HCT116 (cell line): ENCODE measurements around the gene ERAL1. TPM values are rescaled to one million over a fixed set of nuclear protein-coding genes. Genes with fewer than 3 reads are reported as not detected.

Experiments used
- ATAC-seq: fragments of 200-7000 bp; cut with Tn5 transposase; 2 replicates; pipeline ENCODE4 v1.9.1; 2020; ENCODE audit warnings: mild to moderate bottlenecking, moderate library complexity
- BruUV-seq: library from RNA; stranded (reverse); fragments of 400-500 nt; replicated peaks from 2 replicates; lab custom pipeline; 2021; lab: Mats Ljungman, UMichigan
- CTCF ChIA-PET: fragments of 300-600 bp; sonication (Branson Sonifier 250); formaldehyde crosslinking; loops from one replicate; lab custom pipeline; 2021; ENCODE audit warnings: antibody characterized with exemption; lab: Charles Lee
- POLR2A ChIA-PET: fragments of 300-600, 350-600 bp; sonication (Branson Sonifier 250); formaldehyde crosslinking; loops from one replicate; lab custom pipeline; 2021; ENCODE audit warnings: antibody characterized with exemption; lab: Charles Lee
- RAD21 ChIA-PET, 2 experiments: fragments of 300-600 bp; sonication (Branson Sonifier 250); formaldehyde crosslinking; loops; one replicate each; lab custom pipeline; 2023; ENCODE audit warnings: low total read pairs in 2 of 2; ENCODE audit not compliant: uncharacterized antibody in 2 of 2, unreplicated experiment in 2 of 2, low non-redundant PET in 1 of 2; lab: Charles Lee
- DNase-seq: peaks from one replicate; pipeline ENCODE4 v3.0.0-alpha.2; 2010; ENCODE audit warnings: low read depth, low spot score
- H2AFZ ChIP-seq: fragments of 200-600 bp; shearing (Covaris generic), sonication (generic); 2 replicates; pipeline ENCODE4 v1.6.1; 2017; ENCODE audit warnings: low read depth, mixed run types, mixed read lengths, antibody characterized with exemption, low read length; ENCODE audit not compliant: poor library complexity, severe bottlenecking
- H3K27ac ChIP-seq: 2 replicates; pipeline ENCODE4 v1.5.1; 2012; ENCODE audit warnings: low read depth, low read length
- H3K27me3 ChIP-seq: fragments of 200-600 bp; sonication (generic); 2 replicates; pipeline ENCODE4 v1.6.1; 2016; ENCODE audit warnings: mixed run types, low read length, mixed read lengths; ENCODE audit not compliant: insufficient read depth
- H3K36me3 ChIP-seq, 2 experiments: fragments of 200-500 bp in 1 of 2; fragments of 200-600 bp in 1 of 2; sonication (Bioruptor generic) in 1 of 2; sonication (generic) in 1 of 2; 2 replicates each; pipeline versions ENCODE4 v1.5.1 to v1.6.1; 2014 to 2016; ENCODE audit warnings: low read length in 2 of 2, inconsistent platforms in 1 of 2, mixed read lengths in 1 of 2, mixed run types in 1 of 2; ENCODE audit not compliant: insufficient read depth in 2 of 2, control insufficient read depth in 1 of 2
- H3K4me1 ChIP-seq, 2 experiments: fragments of 200-600 bp in 1 of 2; sonication (generic) in 1 of 2; 2 replicates each; pipeline versions ENCODE4 v1.5.1 to v1.6.1; 2012 to 2017; ENCODE audit warnings: low read length in 2 of 2, inconsistent platforms in 1 of 2, mild to moderate bottlenecking in 1 of 2, mixed read lengths in 1 of 2, mixed run types in 1 of 2, moderate library complexity in 1 of 2; ENCODE audit not compliant: insufficient read depth in 2 of 2, control insufficient read depth in 1 of 2
- H3K4me2 ChIP-seq: fragments of 200-600 bp; sonication (generic); 2 replicates; pipeline ENCODE4 v1.6.1; 2017; ENCODE audit warnings: mixed run types, low read length, mixed read lengths
- H3K4me3 ChIP-seq, 2 experiments: fragments of 200-600 bp in 1 of 2; sonication (generic) in 1 of 2; replicated peaks in 1 of 2; 2 replicates each; pipeline ENCODE4 v1.5.1; 2011 to 2016; ENCODE audit warnings: low read length in 2 of 2, control low read depth in 1 of 2, low read depth in 1 of 2, mild to moderate bottlenecking in 1 of 2, mixed read lengths in 1 of 2, mixed run types in 1 of 2
- H3K79me2 ChIP-seq: fragments of 200-600 bp; sonication (generic); 2 replicates; pipeline ENCODE4 v1.6.1; 2017; ENCODE audit warnings: mild to moderate bottlenecking, mixed run types, low read length, moderate library complexity, mixed read lengths; ENCODE audit not compliant: insufficient read depth
- H3K9ac ChIP-seq: fragments of 200-600 bp; sonication (generic); 2 replicates; pipeline ENCODE4 v1.6.1; 2016; ENCODE audit warnings: low read length, mixed read lengths
- H3K9me2 ChIP-seq: fragments of 200-600 bp; sonication (generic), shearing (Covaris generic); 2 replicates; pipeline ENCODE4 v1.6.1; 2017; ENCODE audit warnings: mixed run types, mild to moderate bottlenecking, moderate library complexity; ENCODE audit not compliant: insufficient read depth
- H3K9me3 ChIP-seq, 2 experiments: fragments of 200-500 bp in 1 of 2; fragments of 200-600 bp in 1 of 2; sonication (Bioruptor generic) in 1 of 2; sonication (generic) in 1 of 2; 2 replicates each; pipeline ENCODE4 v1.6.1; 2014 to 2017; ENCODE audit warnings: low read length in 2 of 2, mixed read lengths in 2 of 2, inconsistent platforms in 1 of 2, low read depth in 1 of 2, mild to moderate bottlenecking in 1 of 2, mixed run types in 1 of 2, moderate library complexity in 1 of 2; ENCODE audit not compliant: control insufficient read depth in 1 of 2, insufficient read depth in 1 of 2
- H4K20me1 ChIP-seq: fragments of 200-600 bp; sonication (generic), shearing (Covaris generic); 2 replicates; pipeline ENCODE4 v1.6.1; 2017; ENCODE audit warnings: mixed run types, mild to moderate bottlenecking, moderate library complexity; ENCODE audit not compliant: insufficient read depth
- CBX3 ChIP-seq: IDR thresholded peaks from 2 replicates; pipeline ENCODE4 v1.6.1; 2012; ENCODE audit warnings: low read depth
- SIN3A ChIP-seq: IDR thresholded peaks from 2 replicates; pipeline ENCODE4 v1.6.1; 2012; ENCODE audit warnings: low read depth
- YY1 ChIP-seq: IDR thresholded peaks from 2 replicates; pipeline ENCODE4 v1.6.1; 2011; ENCODE audit warnings: low read length, low read depth, moderate library complexity, mild to moderate bottlenecking; ENCODE audit not compliant: insufficient replicate concordance; ENCODE audit errors: extremely low read depth
- intact Hi-C: fragments of 100-400 bp; cut with micrococcal nuclease; formaldehyde crosslinking; loops from 2 replicates; pipeline ENCODE4 v1.10.0; 2022
- total RNA-seq: library from RNA; stranded (reverse); gene quantifications from one replicate; pipeline ENCODE4 v1.2.1, GENCODE V29; 2021; ENCODE audit not compliant: unreplicated experiment
- TF ChIP-seq, protein P1 (sequence below): IDR thresholded peaks from 2 replicates; pipeline ENCODE4 v1.6.1; 2011; ENCODE audit warnings: mild to moderate bottlenecking, low read length, moderate library complexity; ENCODE audit not compliant: insufficient replicate concordance; ENCODE audit errors: extremely low read depth
- TF ChIP-seq, protein P2 (sequence below), 3 experiments: fragments of 200-600 bp in 1 of 3; sonication (generic) in 1 of 3; IDR thresholded peaks in 2 of 3; conservative IDR thresholded peaks in 1 of 3; 2 replicates each; pipeline ENCODE4 v1.5.1; 2012 to 2017; ENCODE audit warnings: low read depth in 2 of 3, low read length in 2 of 3, antibody characterized with exemption in 1 of 3, borderline replicate concordance in 1 of 3, control low read depth in 1 of 3, mild to moderate bottlenecking in 1 of 3, mixed read lengths in 1 of 3, mixed run types in 1 of 3, moderate library complexity in 1 of 3; ENCODE audit not compliant: insufficient read depth in 1 of 3
- TF ChIP-seq, protein P3 (sequence below): IDR thresholded peaks from 2 replicates; pipeline ENCODE4 v1.6.1; 2012

ERAL1 gene
- total RNA-seq, 1 experiment from 2014 or later, result 52.0 TPM

DNA sequence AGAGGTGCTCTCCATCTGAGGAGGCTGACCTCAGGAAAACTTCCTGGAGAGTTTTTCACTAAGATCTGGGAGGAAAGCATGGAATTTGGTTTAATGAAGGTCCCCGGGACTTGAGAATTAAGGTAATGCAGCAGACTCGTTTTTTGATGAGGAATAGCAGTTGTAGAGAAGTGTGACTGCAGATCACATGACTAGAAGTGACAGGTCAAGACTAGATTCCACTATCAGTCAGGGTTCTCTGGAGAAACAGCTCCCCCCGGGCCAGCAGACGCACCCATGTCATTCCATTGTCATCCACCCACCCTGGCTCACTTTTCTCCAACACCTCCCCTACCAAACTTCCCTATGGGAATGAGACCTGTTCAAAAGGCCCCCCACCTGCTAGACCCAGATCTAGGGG, 50.0 kb downstream of the ERAL1 start:
- H3K4me2 ChIP-seq, result no peak overlapping the region
- H3K9me2 ChIP-seq, result no peaks in the 10 kb centered on the region
- RAD21 ChIA-PET, result no interaction called here
- no peak overlapping the region for H3K9ac ChIP-seq
- no peaks in the 10 kb centered on the region for H4K20me1 ChIP-seq
- CTCF ChIA-PET, result interaction anchor here (0.6 to 1.6 kb wide), 3 partner anchors 25 to 141 kb away, joined by 3 to 11 read pairs (median 4); no protein-coding TSS in a partner anchor
- no peak for DNase-seq
- ATAC-seq, result no peak
- TF ChIP-seq, protein P1, sequence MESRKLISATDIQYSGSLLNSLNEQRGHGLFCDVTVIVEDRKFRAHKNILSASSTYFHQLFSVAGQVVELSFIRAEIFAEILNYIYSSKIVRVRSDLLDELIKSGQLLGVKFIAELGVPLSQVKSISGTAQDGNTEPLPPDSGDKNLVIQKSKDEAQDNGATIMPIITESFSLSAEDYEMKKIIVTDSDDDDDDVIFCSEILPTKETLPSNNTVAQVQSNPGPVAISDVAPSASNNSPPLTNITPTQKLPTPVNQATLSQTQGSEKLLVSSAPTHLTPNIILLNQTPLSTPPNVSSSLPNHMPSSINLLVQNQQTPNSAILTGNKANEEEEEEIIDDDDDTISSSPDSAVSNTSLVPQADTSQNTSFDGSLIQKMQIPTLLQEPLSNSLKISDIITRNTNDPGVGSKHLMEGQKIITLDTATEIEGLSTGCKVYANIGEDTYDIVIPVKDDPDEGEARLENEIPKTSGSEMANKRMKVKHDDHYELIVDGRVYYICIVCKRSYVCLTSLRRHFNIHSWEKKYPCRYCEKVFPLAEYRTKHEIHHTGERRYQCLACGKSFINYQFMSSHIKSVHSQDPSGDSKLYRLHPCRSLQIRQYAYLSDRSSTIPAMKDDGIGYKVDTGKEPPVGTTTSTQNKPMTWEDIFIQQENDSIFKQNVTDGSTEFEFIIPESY, result no peak
- TF ChIP-seq YY1 (no peak), SIN3A (no peak), CBX3 (no peak)
- TF ChIP-seq, protein P2, sequence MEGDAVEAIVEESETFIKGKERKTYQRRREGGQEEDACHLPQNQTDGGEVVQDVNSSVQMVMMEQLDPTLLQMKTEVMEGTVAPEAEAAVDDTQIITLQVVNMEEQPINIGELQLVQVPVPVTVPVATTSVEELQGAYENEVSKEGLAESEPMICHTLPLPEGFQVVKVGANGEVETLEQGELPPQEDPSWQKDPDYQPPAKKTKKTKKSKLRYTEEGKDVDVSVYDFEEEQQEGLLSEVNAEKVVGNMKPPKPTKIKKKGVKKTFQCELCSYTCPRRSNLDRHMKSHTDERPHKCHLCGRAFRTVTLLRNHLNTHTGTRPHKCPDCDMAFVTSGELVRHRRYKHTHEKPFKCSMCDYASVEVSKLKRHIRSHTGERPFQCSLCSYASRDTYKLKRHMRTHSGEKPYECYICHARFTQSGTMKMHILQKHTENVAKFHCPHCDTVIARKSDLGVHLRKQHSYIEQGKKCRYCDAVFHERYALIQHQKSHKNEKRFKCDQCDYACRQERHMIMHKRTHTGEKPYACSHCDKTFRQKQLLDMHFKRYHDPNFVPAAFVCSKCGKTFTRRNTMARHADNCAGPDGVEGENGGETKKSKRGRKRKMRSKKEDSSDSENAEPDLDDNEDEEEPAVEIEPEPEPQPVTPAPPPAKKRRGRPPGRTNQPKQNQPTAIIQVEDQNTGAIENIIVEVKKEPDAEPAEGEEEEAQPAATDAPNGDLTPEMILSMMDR (IDR thresholded peaks at IDR 0.05 in 2 of 3, conservative IDR thresholded peaks at IDR 0.05 in 1 of 3; ENCODE audit: borderline replicate concordance in 1 of 3, insufficient read depth in 1 of 3, low read depth in 2 of 3, low read length in 2 of 3), result no peak
- TF ChIP-seq, protein P3, sequence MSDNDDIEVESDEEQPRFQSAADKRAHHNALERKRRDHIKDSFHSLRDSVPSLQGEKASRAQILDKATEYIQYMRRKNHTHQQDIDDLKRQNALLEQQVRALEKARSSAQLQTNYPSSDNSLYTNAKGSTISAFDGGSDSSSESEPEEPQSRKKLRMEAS, result no peak
- TF ChIP-seq, all 23 proteins: peak for 0
- POLR2A ChIA-PET, result no interaction called here
- H3K79me2 ChIP-seq, result no peaks in the 10 kb centered on the region
- no peak overlapping the region for H2AFZ ChIP-seq
- BruUV-seq, result no TSS peak
- H3K9me3 ChIP-seq, result no peaks in the 10 kb centered on the region
- H3K27me3 ChIP-seq, result no peaks in the 10 kb centered on the region
- H3K36me3 ChIP-seq, result peaks cover 22 to 28% of the 10 kb centered on the region in 2 experiments; a peak in 3 of 4 replicates
- no peak overlapping the region for H3K27ac ChIP-seq
- intact Hi-C loops, result loop anchor here (5.0 to 10.0 kb wide), 2 partner anchors 142 to 260 kb away; partner anchors contain the start of gene BLTP2
- H3K4me1 ChIP-seq, result peaks cover 7 to 16% of the 10 kb centered on the region in 2 experiments; a peak in 3 of 4 replicates
- no peak overlapping the region for H3K4me3 ChIP-seq
